Transverse colon (tissue), 4 donors: Measurements from ENCODE around the gene CIROP. TPM values are rescaled to one million over a fixed set of nuclear protein-coding genes. Genes with fewer than 3 reads are reported as not detected.

Experiments used
- DNase-seq: peaks from one replicate; pipeline ENCODE4 v3.0.0-alpha.2; 2019
- H3K27ac ChIP-seq, 4 donors: fragments of 200-600 bp; sonication (generic); 2 replicates each; pipeline ENCODE4 v1.5.1; 2016 to 2018; ENCODE audit warnings: inconsistent platforms in 4 of 4
- H3K27me3 ChIP-seq: fragments of 200-600 bp; sonication (generic); 2 replicates; pipeline ENCODE4 v1.5.1; 2017; ENCODE audit warnings: inconsistent platforms
- H3K36me3 ChIP-seq, 4 donors: fragments of 200-600 bp; sonication (generic); 2 replicates each; pipeline ENCODE4 v1.5.1; 2017 to 2019; ENCODE audit warnings: inconsistent platforms in 4 of 4
- H3K4me1 ChIP-seq, 4 donors: fragments of 200-600 bp; sonication (generic); 2 replicates each; pipeline ENCODE4 v1.5.1; 2017 to 2020; ENCODE audit warnings: inconsistent platforms in 4 of 4
- H3K4me3 ChIP-seq, 4 donors: fragments of 200-600 bp; sonication (generic); 1 replicate in 1 of 4; 2 replicates in 3 of 4; pipeline versions ENCODE4 v1.5.1 to v1.6.1; 2017 to 2019; ENCODE audit warnings: inconsistent platforms in 4 of 4
- H3K9me3 ChIP-seq, 2 donors: fragments of 200-600 bp; sonication (generic); 2 replicates each; pipeline ENCODE4 v1.5.1; 2017 to 2019; ENCODE audit warnings: inconsistent platforms in 2 of 2
- CTCF ChIP-seq, 5 experiments: fragments of 200-600 bp in 3 of 5; fragments of 450-650 bp in 2 of 5; sonication (generic) in 3 of 5; IDR thresholded peaks; 1 replicate in 2 of 5; 2 replicates in 3 of 5; pipeline ENCODE4 v1.5.1; 2016 to 2017; ENCODE audit warnings: antibody characterized with exemption in 5 of 5, inconsistent platforms in 3 of 5, mild to moderate bottlenecking in 2 of 5, moderate library complexity in 1 of 5
- EP300 ChIP-seq: sonication (generic); formaldehyde crosslinking; IDR thresholded peaks from one replicate; pipeline ENCODE4 v1.6.1; 2017; ENCODE audit warnings: antibody characterized with exemption, low read depth
- POLR2A ChIP-seq: fragments of 450-650 bp; IDR thresholded peaks from one replicate; pipeline ENCODE4 v1.6.1; 2016; ENCODE audit warnings: antibody characterized with exemption, mild to moderate bottlenecking, moderate library complexity
- POLR2AphosphoS5 ChIP-seq, 3 donors: sonication (generic); formaldehyde crosslinking; IDR thresholded peaks; one replicate each; pipeline ENCODE4 v1.6.1; 2016; ENCODE audit warnings: antibody characterized with exemption in 3 of 3
- WGBS, 2 donors: methylation state at CpG; one replicate each; pipeline ENCODE4 v1.1.5; 2018; ENCODE audit warnings: low coverage in 1 of 2; 5-methylcytosine and 5-hydroxymethylcytosine counted together
- in situ Hi-C, 4 donors: fragments of 200-750 bp; cut with MboI; loops; one replicate each; pipeline versions ENCODE4 v1.15.0 to v1.15.1; 2017; ENCODE audit warnings: low sequenced_read_pairs in 3 of 4, low pct_ligation_motif_present in 1 of 4, low pct_unique_long_range_greater_than_20kb in 1 of 4
- intact Hi-C: fragments of 100-400 bp; cut with DNase I; formaldehyde crosslinking; loops from one replicate; pipeline ENCODE4 v1.15.1; 2023; ENCODE audit warnings: low total_unique reads
- total RNA-seq, 4 donors: library from RNA; depleted of rRNA; stranded (reverse); fragments of >200 nt; gene quantifications; one replicate each; pipeline ENCODE4 v1.1.0, GENCODE V29; 2016

The CIROP gene
- total RNA-seq, 4 donors from 2014 or later: not detected

- Histone ChIP-seq H3K36me3 (peaks cover 0 to 91% (median 44%) of the 10 kb centered on the region in 4 donors), H3K9me3 (no peaks in the 10 kb centered on the region), H3K4me3 (no peak overlapping the region), H3K27ac (peak overlapping the region; percentile 38 to 60 (median 53)), H3K27me3 (no peaks in the 10 kb centered on the region), H3K4me1 (peaks cover 0 to 33% (median 7%) of the 10 kb centered on the region in 4 donors)
- in situ Hi-C loops: no loop called here
- no peak for DNase-seq
- intact Hi-C loops: no loop called here
- no peak for TF ChIP-seq POLR2A
- no peak for TF ChIP-seq EP300
- TF ChIP-seq POLR2AphosphoS5 (IDR thresholded peaks at IDR 0.05): no peak
- TF ChIP-seq CTCF (IDR thresholded peaks at IDR 0.05): no peak
- WGBS, 2 donors: 86 to 89% methylated on average over 2 to 5 of the region's 5 CpGs
These were observed 26.8 kb downstream of the CIROP start for GRCh38 chr14:23077962-23078361.

- H3K27ac ChIP-seq: no peak overlapping the region
- no peaks in the 10 kb centered on the region for H3K27me3 ChIP-seq
- intact Hi-C loops: no loop called here
- DNase-seq: no peak
- peaks cover 5 to 43% (median 17%) of the 10 kb centered on the region in 4 donors for H3K4me1 ChIP-seq
- in situ Hi-C loops: no loop called here
- peaks cover 0 to 88% (median 42%) of the 10 kb centered on the region in 4 donors for H3K36me3 ChIP-seq
- TF ChIP-seq EP300 (no peak), CTCF (IDR thresholded peaks at IDR 0.05) (peak; percentile 28 to 51 (median 49)), POLR2A (no peak), POLR2AphosphoS5 (IDR thresholded peaks at IDR 0.05) (no peak)
- H3K4me3 ChIP-seq: no peak overlapping the region
- WGBS, 2 donors: 67 to 69% methylated on average over 5 of the region's 5 CpGs
- no peaks in the 10 kb centered on the region for H3K9me3 ChIP-seq
These were observed 27.9 kb downstream of the CIROP start for GRCh38 chr14:23076785-23077408.

GRCh38 chr14:23074906-23075305 is 29.9 kb downstream of the CIROP start:
- H3K4me1 ChIP-seq: peaks cover 10 to 60% (median 31%) of the 10 kb centered on the region in 4 donors
- no peak for DNase-seq
- H3K27me3 ChIP-seq: no peaks in the 10 kb centered on the region
- in situ Hi-C loops: no loop called here
- no peak overlapping the region for H3K4me3 ChIP-seq
- intact Hi-C loops: no loop called here
- H3K36me3 ChIP-seq: peaks cover 0 to 68% (median 32%) of the 10 kb centered on the region in 4 donors
- H3K27ac ChIP-seq: no peak overlapping the region
- TF ChIP-seq POLR2AphosphoS5 (IDR thresholded peaks at IDR 0.05): no peak
- no peak for TF ChIP-seq CTCF (IDR thresholded peaks at IDR 0.05)
- no peak for TF ChIP-seq EP300
- no peak for TF ChIP-seq POLR2A
- 93 to 100% methylated on average over 1 of the region's 1 CpG for WGBS, 2 donors
- H3K9me3 ChIP-seq: no peaks in the 10 kb centered on the region

GRCh38 chr14:23071921-23072539 is 32.8 kb downstream of the CIROP start:
- TF ChIP-seq POLR2AphosphoS5 (IDR thresholded peaks at IDR 0.05) (no peak), POLR2A (no peak), CTCF (IDR thresholded peaks at IDR 0.05) (no peak), EP300 (no peak)
- Histone ChIP-seq H3K27me3 (no peaks in the 10 kb centered on the region), H3K4me1 (peaks cover 10 to 53% (median 28%) of the 10 kb centered on the region in 4 donors), H3K9me3 (no peaks in the 10 kb centered on the region), H3K4me3 (peak overlapping the region in 2 of 4 donors; percentile 49 to 57), H3K27ac (peak overlapping the region; percentile 73 to 90 (median 82)), H3K36me3 (peaks cover 0 to 55% (median 22%) of the 10 kb centered on the region in 4 donors)
- WGBS, 2 donors: 48 to 92% methylated on average over 2 to 5 of the region's 5 CpGs
- DNase-seq: no peak
- in situ Hi-C loops: no loop called here
- intact Hi-C loops: no loop called here
